GM12891 (cell line): ENCODE measurements around the gene SETBP1.

Experiments
- POLR2A ChIP-seq: IDR thresholded peaks from 2 replicates; pipeline ENCODE4 v1.6.1; 2011; ENCODE audit warnings: low read depth, low read length, control low read depth
- POLR2AphosphoS5 ChIP-seq: IDR thresholded peaks from 2 replicates; pipeline ENCODE4 v1.6.1; 2011; ENCODE audit warnings: low read depth, low read length, control low read depth

DNA sequence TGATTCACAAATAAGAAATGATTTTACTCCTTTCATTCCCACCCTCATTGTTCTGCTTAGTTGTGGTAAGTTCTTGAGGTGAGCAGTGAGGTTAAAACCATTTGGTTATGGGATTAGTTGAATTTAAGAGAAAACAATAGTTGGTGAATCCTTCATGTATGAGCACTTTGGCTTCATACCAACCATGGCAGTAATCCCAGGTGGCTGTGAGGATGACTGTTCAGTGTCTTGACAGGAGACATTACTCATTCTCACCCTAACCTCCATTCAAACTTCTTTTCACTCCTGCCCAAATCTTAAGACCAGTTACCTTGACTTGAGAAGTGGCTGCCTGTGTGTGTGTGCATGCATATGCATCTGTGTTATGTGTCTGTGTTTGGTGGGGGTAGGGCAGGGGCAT, 143.1 kb downstream of the SETBP1 start:
- no peak for TF ChIP-seq POLR2AphosphoS5
- TF ChIP-seq POLR2A: no peak
